ENCODE data around the gene DENND6B. TPM values are rescaled to one million over a fixed set of nuclear protein-coding genes. Genes with fewer than 3 reads are reported as not detected.

Gene DENND6B
- total and polyA plus RNA-seq, 2 donors (not counting 1 experiment from before 2014, with no cell fraction given), result 2.8 to 10.3 TPM

- Mint-ChIP-seq H3K4me1 (peaks cover 25% of the 10 kb centered on the region), H3K4me3 (no peak overlapping the region), H3K27me3 (no peaks in the 10 kb centered on the region), H3K9me3 (ENCODE audit: insufficient read depth) (no peaks in the 10 kb centered on the region), H3K27ac (no peak overlapping the region)
- Histone ChIP-seq H4K20me1 (ENCODE audit: control insufficient read depth, insufficient read depth, low read length, poor library complexity, severe bottlenecking) (peaks cover 55% of the 10 kb centered on the region), H2AFZ (ENCODE audit: insufficient read depth, low read depth, low read length, poor library complexity, severe bottlenecking) (no peak overlapping the region), H3K36me3 (replicated peaks in 1 of 2; ENCODE audit: control extremely low read depth in 1 of 2, control insufficient read depth in 1 of 2, extremely low read depth in 1 of 2, insufficient read depth in 2 of 2, low read length in 1 of 2) (peaks cover 11 to 31% of the 10 kb centered on the region in 2 experiments), H3K4me1 (ENCODE audit: control insufficient read depth in 2 of 2, insufficient read depth in 2 of 2, low read length in 2 of 2) (peaks cover 0 to 2% of the 10 kb centered on the region in 2 donors), H3K4me2 (replicated peaks; ENCODE audit: low read depth, low read length, poor library complexity, severe bottlenecking) (no peak overlapping the region), H3K4me3 (ENCODE audit: control extremely low read depth in 1 of 5, extremely low read depth in 1 of 5, insufficient read depth in 1 of 5, low read depth in 2 of 5, low read length in 4 of 5) (no peak overlapping the region), H3K27me3 (replicated peaks in 1 of 4; ENCODE audit: control extremely low read depth in 1 of 4, control insufficient read depth in 3 of 4, insufficient read depth in 4 of 4, low read length in 3 of 4) (no peaks in the 10 kb centered on the region), H3K9me3 (ENCODE audit: control extremely low read depth in 1 of 3, control insufficient read depth in 2 of 3, insufficient read depth in 1 of 3, low read length in 2 of 3) (no peaks in the 10 kb centered on the region), H3K79me2 (ENCODE audit: control insufficient read depth, insufficient read depth, low read length) (peaks cover 74% of the 10 kb centered on the region), H3K27ac (ENCODE audit: low read length in 2 of 2) (no peak overlapping the region), H3K9ac (ENCODE audit: low read length) (no peak overlapping the region)
- ChIA-PET CTCF (interaction anchor here (1.2 kb wide), 1 partner anchor 140 kb away, joined by 3 read pairs; no protein-coding TSS in a partner anchor), POLR2A (no interaction called here)
- WGBS (ENCODE audit: insufficient coverage), result 96% methylated on average over 9 of the region's 10 CpGs
- no peak for TF ChIP-seq EZH2 (IDR thresholded peaks at IDR 0.05; ENCODE audit: borderline replicate concordance, insufficient read depth, low read depth, low read length, poor library complexity, severe bottlenecking)
- TF ChIP-seq CTCF (IDR thresholded peaks at IDR 0.05), result no peak
- no peak for ATAC-seq (ENCODE audit: low read depth)
- intact Hi-C loops (cut with micrococcal nuclease), result no loop called here
- DNase-seq, result no peak
Observed at GRCh38 chr22:50357756-50358155, 30.9 kb upstream of the DENND6B start.

- peaks cover 23% of the 10 kb centered on the region for H3K4me1 Mint-ChIP-seq
- H3K27me3 ChIP-seq (replicated peaks in 1 of 4; ENCODE audit: control extremely low read depth in 1 of 4, control insufficient read depth in 3 of 4, insufficient read depth in 4 of 4, low read length in 3 of 4), result no peaks in the 10 kb centered on the region
- H2AFZ ChIP-seq (ENCODE audit: insufficient read depth, low read depth, low read length, poor library complexity, severe bottlenecking), result no peak overlapping the region
- H3K27ac Mint-ChIP-seq, result no peak overlapping the region
- WGBS (ENCODE audit: insufficient coverage), result no CpG with 5 or more reads among the region's 1 CpG
- intact Hi-C loops (cut with micrococcal nuclease), result no loop called here
- H3K9me3 Mint-ChIP-seq (ENCODE audit: insufficient read depth), result no peaks in the 10 kb centered on the region
- H3K36me3 ChIP-seq (replicated peaks in 1 of 2; ENCODE audit: control extremely low read depth in 1 of 2, control insufficient read depth in 1 of 2, extremely low read depth in 1 of 2, insufficient read depth in 2 of 2, low read length in 1 of 2), result peaks cover 8 to 28% of the 10 kb centered on the region in 2 experiments
- H3K4me3 ChIP-seq (ENCODE audit: control extremely low read depth in 1 of 5, extremely low read depth in 1 of 5, insufficient read depth in 1 of 5, low read depth in 2 of 5, low read length in 4 of 5), result no peak overlapping the region
- no peak overlapping the region for H3K27ac ChIP-seq (ENCODE audit: low read length in 2 of 2)
- DNase-seq (no peak), ATAC-seq (ENCODE audit: low read depth) (no peak)
- peaks cover 72% of the 10 kb centered on the region for H3K79me2 ChIP-seq (ENCODE audit: control insufficient read depth, insufficient read depth, low read length)
- peaks cover 49% of the 10 kb centered on the region for H4K20me1 ChIP-seq (ENCODE audit: control insufficient read depth, insufficient read depth, low read length, poor library complexity, severe bottlenecking)
- H3K9me3 ChIP-seq (ENCODE audit: control extremely low read depth in 1 of 3, control insufficient read depth in 2 of 3, insufficient read depth in 1 of 3, low read length in 2 of 3), result no peaks in the 10 kb centered on the region
- no peaks in the 10 kb centered on the region for H3K27me3 Mint-ChIP-seq
- ChIA-PET CTCF (interaction anchor here (1.2 kb wide), 1 partner anchor 141 kb away, joined by 3 read pairs; no protein-coding TSS in a partner anchor), POLR2A (no interaction called here)
- H3K4me3 Mint-ChIP-seq, result no peak overlapping the region
- peaks cover 0 to 2% of the 10 kb centered on the region in 2 donors for H3K4me1 ChIP-seq (ENCODE audit: control insufficient read depth in 2 of 2, insufficient read depth in 2 of 2, low read length in 2 of 2)
- H3K9ac ChIP-seq (ENCODE audit: low read length), result no peak overlapping the region
- no peak overlapping the region for H3K4me2 ChIP-seq (replicated peaks; ENCODE audit: low read depth, low read length, poor library complexity, severe bottlenecking)
- TF ChIP-seq CTCF (IDR thresholded peaks at IDR 0.05) (peak; percentile 9), EZH2 (IDR thresholded peaks at IDR 0.05; ENCODE audit: borderline replicate concordance, insufficient read depth, low read depth, low read length, poor library complexity, severe bottlenecking) (no peak)
Observed at GRCh38 chr22:50357222-50357621, 30.4 kb upstream of the DENND6B start.
